ENCODE results near the gene THRB.
A peak's percentile ranks its signal among the peaks of the same experiment; 100 is the strongest.

Gene THRB

DNA sequence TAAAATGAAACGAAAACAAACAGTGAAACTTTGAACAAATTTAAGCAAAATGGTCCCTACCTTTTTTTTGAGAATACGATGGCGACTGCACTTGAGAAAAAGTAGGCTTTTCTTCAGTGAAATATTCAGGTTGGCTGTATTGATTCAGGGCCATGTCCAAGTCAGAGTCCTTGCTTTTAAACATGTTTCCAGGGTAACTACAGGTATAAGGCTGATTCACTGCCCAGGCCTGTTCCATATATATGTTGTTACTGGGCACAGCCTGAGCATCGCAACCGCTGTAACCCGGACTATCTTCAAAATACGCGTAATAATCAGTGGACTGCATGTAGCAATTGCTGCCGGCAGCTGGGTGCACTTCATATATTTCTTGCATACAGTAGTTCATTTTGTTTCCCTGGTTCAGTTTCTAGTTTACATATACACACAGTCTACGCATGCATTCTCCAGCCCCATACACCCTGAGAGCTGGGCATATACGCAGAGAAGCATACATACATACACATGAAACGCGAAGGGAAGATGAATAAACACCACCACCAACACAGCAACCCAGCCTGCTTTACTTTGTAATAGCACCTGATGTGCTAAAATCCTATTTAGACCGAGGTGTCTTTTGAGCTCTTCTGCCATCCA lies 329.6 kb downstream of the THRB start:
- no peak for DNase-seq

DNA sequence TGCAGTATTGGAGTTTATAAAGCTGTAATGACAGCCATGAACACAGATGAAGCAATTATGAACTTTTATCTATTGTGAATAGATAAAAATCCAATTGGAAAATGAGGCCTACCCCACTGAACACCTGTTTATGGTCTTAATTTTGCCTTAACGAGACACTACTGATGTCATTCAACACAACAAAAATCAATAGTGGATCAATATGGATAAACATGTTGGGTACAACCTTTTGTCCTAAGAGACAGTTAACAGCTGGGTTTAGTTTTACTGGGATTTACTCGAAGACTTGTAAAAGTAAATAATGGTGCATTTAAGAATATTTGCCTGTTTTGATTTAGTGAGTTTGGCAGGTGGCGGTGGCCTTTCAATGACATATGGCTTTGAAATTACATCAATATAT lies 331.7 kb downstream of the THRB start:
- no peak for DNase-seq

DNA sequence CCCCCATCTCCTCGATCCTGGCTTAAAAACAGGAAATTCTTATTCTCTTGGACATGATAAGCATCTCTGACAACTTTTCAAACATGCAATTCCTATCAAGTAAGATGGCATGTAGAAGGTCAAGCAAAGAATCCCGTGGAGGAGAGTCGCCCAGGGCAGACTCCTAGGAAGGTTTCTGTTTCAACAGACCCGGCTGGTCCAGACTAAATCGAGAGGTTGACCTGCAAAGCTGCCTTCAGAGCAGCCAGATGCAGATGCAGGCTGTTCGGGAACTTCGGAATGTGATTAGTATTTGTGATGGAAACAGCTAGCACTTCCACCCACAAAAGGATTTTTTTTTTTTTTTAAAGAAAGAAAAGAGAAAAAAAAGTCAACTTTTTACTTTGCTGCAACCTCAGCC lies 332.8 kb downstream of the THRB start:
- DNase-seq: no peak

DNA sequence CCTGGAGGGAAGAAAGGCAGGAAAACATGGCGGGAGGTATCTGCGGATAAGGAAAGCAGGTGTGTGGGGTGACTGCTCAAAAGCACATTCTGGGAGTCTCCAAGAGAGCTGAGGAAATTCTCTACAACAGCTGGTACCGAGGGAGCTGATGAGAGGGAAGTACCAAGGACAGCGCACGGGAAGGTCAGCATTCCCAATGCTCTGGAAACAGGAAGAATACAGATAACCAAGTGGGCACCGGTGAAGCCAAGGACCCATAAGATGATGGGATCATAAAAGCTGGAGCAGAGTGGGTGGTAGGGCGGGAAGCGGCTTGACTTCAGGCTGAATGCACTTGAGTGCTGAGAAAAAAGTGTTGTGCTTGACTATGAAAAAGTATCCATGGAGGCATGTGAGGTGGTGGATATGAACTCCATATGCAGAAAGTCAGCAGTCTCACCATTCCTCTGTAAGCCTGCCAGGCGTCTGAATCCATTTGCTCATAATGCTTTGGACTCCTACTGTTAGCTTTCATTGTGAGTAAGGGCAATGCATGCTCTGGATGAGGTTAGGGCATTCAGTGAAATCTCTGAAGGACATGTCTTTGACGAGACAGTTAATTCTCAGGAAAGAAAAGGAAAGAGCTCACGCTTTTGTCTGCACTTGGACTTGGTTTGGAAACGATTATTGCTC lies 334.1 kb downstream of the THRB start:
- peak; percentile 38 for DNase-seq

DNA sequence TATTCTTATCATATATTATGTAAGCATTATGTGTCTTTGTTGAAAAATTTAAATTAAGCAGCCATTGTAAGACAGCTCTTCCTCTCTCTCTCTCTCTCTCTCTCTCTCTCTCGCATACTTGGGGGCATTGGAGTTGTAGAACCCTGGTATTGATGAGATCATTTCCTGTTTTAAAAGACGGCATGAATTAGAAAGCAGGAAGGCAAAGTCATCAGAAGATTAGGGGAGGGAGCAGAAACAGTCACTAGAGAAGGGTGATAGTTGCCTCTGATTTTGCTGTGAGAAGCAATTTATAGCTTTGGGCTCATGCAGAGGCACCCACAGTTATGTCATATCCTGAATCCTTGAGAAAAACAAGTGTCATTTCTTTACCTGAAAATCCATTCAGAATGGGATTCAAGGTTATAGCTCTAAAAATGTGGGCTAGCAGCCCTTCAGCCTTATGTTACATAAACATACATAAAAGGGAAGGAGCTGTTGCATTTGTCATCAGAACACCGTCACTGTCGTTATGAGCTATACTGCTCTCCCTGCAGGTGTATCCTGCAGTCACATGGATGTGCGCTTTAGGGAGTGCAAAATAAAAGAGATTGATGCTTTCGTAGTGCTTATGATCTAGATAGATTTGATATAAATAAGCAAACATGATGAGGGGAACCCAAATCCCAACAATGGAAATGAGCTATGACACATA lies 335.7 kb downstream of the THRB start:
- DNase-seq: no peak

DNA sequence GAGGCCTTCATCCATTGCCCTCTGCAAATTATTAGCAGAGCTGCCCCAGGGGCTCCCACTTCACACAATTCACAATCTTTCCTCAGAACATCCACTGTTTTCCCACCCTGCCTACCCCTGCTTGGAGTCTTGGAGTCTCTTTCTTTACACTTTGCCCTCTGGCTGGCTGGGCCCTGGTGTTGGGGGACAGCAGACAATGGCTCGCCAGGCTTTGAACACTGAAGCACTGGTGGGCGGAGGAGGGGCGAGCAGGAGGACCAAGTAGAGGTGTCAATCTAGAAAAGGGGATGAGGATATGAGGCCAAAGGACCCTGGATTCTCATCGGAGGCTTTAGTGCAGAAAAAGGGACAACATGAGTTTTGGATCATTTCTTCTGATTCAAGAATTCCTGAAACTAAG lies 337.5 kb downstream of the THRB start:
- no peak for DNase-seq

DNA sequence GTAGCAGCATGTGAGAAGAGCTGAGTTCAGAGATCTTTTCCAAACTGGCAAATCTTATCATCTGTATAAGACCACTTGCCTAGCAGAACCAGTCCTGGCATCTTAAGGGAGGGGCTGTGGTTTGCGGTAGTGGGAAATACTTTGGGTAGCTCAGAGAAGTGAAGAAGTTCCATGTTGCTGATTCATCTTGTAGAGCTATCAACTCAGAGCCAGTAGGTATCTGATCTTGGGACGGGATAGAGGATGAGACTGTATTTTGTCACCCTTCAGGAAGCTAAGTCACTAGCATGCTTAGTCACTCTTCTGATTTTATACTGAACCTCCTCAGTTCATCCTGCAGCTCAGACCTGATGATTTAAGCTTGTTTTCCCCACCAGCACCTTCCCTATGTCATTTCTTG lies 338.2 kb downstream of the THRB start:
- no peak for DNase-seq

DNA sequence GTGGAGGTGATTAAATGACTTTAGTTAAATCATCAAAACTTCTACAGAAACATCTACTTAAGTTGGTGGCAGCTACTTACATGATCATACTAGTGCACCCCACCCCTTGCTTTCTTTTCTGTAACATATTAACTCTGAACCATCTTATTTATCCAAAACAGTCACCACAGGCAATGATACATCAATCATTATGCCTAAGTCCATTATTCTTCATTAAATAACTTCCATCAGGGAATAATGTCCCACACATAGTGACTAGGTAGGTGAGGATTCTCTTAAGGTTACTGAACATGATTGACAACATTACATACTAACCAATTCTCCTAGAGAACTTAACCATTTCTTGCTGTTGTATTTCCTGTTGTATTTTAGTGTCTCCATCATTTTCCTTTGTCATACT lies 339.4 kb downstream of the THRB start:
- DNase-seq: no peak

DNA sequence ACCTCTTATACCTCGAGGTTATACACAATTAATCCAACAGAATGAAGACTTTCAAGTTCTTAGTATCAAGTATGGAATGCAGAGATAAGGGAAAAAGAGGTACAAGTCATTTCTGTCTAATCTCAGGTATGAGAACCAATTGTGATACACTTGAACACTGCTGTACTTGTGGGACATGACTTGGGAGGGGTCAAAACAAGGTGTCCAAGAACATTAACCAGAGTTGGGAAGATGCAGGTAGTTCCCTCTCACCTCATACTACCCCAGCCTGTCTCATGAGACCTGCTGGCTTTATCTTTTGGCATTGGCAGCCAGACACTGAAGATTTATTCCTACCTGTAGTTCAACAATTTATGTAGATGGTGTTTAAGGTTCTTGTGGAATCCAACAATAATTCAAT lies 339.9 kb downstream of the THRB start:
- no peak for DNase-seq

DNA sequence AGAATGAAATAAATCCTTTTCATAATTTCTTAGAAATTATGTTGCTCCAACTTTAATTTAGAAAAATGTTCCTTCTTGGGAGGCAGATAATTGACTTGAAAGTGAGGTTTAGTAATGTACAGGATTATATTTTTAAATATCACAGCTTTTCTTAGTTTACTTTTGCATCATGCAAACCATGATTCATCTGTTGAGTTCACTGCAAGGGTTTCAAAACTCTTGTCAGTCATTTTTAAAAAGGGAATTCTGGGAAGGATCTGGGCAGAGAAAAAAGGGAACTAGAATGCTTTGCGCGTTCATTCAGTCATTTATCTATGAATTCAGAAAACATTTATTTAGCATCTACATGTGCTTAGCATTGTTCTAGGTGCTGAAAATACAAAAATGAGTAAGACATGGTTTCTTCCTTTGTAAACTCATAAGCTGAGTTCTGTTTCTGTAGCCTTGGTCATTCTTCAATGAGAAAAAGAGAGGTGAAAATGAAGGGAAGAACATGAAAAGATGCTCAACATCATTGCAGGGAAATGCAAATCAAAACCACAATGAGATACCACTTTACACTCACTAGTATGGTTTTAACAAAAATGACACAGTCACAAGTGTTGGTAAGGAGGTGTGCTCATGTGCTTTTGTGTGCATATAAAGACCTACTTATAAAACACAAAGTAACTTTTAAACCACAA lies 340.5 kb downstream of the THRB start:
- DNase-seq: no peak

DNA sequence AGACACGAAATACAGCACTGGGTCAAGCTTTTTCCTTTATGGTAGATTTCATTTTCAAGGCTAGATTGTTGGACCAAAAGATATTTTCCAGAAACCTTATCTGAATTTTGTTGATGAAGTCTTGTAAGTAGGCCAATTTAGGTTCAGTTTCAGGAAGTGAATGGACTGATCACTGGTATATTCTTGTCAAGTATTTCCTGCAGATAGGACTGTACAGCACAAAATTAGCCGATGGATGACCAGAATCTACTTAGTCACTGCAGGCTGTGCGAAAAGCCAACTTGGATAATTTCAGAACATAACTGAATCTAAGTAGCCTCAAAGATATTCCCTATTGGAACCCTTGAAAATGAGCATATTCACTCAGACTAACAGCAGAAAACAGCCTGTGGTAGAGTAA lies 343.1 kb downstream of the THRB start:
- no peak for DNase-seq

DNA sequence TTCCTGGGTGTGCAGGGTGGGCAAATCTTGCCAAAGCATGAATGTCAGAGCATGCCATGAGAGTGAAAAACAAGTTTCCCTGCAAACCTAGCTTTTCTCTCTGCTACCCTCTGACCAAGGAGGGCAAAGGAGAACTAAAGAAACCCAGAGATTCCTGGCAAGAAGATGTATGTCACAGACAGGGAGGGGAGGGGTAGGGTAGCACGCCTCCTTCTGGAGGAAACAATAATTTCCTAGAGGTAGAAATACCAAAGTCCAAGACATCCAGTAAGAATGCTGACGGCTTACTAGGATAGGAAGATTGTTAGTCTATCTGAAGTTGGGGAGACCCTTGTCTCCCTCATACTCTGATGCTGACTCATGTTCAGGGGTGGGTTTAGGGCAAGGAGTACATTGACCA lies 345.6 kb downstream of the THRB start:
- no peak for DNase-seq

DNA sequence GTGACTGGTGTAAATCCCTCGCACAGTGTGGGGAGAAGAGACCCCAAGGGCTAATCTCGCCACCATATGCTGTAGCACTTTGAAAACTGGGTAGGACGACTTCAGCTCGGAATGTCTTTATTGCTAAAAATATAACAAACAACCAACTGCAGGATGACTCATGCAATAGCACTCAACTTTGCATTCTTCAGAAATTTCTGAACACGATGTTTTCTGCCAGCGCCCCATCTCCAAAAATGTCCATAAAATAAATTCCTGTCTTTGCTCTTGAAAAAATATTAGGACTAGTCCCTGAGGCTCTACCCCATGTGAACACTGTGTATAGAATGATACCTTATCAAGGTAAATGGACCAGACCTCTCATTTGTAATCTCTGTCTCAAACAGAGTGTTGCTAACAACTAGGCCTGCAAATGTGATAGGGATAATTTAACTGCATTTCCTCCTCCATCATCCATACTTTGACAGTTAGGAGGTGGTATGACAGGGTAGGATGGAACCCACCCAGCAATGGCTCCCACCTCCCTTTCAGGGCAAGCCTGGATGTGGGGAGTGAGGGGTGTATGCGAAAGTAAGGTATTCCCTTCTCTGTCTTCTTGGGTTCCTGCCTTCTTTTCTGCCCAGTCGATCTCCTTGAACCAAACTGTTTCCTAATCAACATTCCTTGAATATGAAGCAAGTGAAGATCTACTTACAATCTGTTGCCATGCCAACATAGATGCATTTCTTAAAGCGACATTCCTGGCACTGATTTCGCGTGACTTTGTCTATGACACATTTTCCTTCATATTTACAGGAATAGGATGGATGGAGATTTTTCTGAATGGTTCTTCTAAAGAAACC lies 348.4 kb downstream of the THRB start:
- DNase-seq: no peak

DNA sequence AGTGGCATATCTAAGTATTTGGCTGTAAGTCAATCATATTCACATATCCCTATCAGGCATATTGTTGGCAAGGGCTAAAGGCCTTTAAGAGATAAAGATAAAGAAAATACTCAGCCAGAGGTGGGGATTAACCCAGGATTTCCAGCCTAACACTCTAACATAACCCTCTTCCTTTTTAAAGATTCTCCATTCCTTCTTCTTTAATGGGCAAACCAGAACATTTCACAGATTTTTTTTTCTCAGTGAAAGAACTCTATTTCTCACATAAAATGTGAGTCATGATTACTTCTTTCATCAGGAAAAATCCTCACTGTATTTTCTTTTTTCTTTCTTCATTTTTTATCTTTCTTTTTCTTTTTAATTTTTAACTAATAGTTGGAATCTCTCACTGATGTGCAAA lies 349.2 kb downstream of the THRB start:
- DNase-seq: no peak

DNA sequence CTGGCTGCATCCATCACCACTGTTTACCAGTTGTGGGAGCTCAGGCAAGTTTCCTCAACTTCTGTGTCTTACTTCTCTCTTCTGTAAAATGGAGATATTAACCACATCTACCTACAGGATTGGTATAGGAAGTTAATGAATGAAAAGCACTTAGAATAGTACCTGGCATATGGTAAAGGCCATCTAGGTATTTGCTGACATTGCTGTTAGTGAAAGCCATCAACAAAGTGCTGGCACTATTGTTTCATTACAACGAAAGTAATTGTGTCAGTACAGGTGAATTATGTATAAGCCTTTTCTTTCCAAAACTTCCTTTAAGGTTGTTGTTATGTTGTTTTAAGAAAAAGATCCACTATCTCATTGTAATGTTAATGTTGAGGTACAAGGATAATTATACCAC lies 352.5 kb downstream of the THRB start:
- no peak for DNase-seq

DNA sequence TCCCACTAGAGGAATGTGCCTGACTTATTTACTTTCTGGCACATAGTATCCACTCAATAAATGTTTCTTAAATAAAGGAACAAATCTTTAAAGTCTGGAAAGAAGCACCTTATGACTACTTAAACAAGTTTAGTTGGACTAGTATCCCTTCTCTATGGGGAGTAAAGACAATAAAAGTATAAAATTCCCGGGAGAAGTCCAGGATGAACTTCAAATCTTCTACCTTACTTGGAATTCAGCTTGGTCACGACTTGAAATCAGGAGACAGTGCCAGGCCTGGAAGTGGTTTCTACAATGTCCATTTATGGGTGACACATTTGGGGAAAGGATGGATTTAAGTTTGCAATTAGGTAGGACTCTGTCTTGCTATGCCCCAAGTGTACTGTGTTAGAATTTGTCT lies 353.1 kb downstream of the THRB start:
- DNase-seq: no peak

DNA sequence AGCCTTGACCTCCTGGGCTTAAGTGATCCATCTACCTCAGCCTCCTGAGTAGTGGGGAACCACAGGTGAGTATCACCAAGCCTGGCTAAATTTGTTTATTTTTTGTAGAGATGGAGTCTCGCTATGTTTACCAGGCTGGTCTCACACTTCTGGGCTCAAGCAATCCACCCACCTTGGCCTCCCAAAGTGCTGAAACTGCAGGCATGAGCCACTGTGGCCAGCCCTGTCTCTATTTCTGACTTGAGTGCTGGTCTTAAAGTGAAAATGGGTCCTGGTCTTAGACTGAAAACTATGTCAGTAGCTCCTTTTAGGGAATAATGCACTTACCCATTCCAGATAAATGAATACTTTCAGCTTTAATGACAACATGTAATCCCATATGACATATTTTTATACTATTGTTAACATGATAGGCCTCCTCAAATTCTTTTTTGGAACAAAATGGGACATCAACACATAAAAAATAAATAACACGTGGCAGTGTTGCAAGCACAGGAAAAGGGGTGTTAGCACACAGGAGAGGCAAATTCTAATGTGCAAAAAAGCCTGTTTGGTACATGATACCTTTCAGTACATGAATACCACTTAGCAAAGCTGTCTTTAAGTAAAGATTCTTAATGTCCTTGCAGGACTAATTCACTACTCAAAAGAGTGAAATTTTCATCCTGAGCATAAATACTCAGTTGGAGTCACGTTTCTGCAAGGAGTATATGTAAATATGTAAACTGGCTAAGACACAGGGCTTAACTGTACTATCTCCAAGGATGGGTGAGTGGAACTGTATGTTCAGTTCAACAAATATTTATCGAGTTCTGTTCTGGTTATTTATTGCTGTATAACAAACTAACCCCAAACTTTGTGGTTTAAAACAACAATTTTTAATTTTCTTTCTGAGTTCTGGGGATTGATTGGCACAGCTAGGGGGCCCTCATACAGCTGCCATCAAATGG lies 354.9 kb downstream of the THRB start:
- DNase-seq: no peak

DNA sequence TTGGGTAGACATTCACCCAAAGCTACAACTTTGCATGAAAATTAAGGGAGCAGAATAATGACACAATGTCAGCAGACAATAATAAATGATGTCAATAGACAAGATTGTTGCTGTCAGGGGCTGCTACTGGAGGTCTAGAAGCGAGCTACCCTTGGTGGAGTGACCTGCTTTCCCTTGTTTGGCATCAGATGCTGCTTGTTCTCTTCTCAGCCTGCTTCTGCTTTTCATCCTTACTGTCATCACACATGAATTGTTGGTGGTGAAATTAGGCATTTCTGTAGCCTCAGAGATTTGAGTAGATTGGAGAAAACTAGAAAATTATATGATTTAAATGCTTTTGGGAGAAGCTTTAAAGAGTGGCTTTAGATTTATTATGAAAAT lies 355.8 kb downstream of the THRB start:
- DNase-seq: no peak

DNA sequence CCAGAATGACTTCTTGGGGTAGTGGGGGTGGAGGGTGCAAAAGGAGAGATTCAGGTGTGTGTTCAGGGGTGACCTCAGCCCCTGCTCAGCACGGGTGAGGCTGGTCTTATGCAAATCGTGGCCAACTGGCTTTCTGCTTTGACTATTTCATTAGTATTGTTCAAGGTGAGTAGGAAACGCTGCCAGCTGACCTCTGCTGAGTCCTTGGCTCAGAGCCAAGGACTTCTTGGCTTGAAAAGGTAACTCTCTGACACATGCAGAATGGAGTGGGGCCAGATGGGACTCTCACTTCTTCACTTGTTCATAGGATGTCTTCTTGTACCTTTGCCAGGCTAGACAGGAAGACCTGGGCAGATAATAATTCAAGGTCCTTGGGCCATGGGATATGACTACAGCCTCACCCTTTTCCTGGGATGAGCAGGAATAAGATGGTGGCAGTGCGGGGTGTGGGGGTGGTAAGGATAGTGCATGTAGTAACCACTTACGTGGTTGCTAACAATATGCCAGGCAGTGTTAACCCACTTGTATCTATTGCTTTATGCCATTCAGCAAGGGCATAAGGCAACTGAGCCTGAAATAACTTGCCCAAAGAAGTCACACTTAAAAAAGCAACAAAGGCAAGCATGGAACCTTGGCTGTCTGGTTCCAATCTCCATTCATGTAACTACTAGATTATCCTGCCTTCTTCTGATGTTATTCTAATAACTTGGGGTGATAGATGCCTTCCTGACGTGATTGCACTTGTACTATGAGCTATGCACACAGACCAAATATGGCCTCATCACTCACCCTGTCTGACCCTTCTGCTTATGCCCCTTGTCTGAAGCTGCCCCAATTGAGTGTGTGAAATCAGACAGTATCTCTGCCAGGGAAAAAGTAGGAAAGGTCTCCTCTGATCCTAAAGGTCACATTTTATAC lies 356.4 kb downstream of the THRB start:
- no peak for DNase-seq

DNA sequence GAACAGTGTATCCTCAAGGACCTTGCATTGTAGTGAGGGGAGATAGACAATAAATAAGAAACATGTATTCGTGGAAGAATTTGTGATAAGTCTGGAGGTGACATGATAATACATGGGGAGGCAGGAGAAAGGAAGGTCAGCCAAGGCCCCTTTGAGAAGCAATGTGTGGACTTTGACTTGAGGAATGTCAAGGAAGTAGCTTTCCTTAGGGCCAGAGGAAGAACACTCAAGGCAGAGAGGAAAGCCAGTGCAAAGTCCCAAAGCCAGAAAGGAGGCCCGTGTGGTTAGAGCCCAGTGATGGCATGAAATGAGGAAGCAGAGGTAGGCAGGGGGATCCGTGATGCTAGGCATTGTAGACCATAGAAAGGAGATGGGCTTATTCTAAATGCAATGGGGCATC lies 357.3 kb downstream of the THRB start:
- no peak for DNase-seq

Data from retina (tissue), 1 donor.